H1 (cell line): ENCODE results near the gene NOG. TPM values are rescaled to one million over a fixed set of nuclear protein-coding genes. Genes with fewer than 3 reads are reported as not detected.

ENCODE experiments used
- ATF2 ChIP-seq: IDR thresholded peaks from 2 replicates; pipeline ENCODE4 v1.6.1; 2012; ENCODE audit warnings: low read length, inconsistent platforms
- ATF3 ChIP-seq: IDR thresholded peaks from 2 replicates; pipeline ENCODE4 v1.6.1; 2011; ENCODE audit warnings: low read depth, mild to moderate bottlenecking, low read length; ENCODE audit not compliant: insufficient read depth
- CEBPB ChIP-seq: IDR thresholded peaks from 2 replicates; pipeline ENCODE4 v1.6.1; 2012; ENCODE audit warnings: low read depth, low read length
- CREB1 ChIP-seq: IDR thresholded peaks from 2 replicates; pipeline ENCODE4 v1.6.1; 2012; ENCODE audit warnings: inconsistent platforms
- CTBP2 ChIP-seq: IDR thresholded peaks from 2 replicates; pipeline ENCODE4 v1.7.0; 2011; ENCODE audit warnings: borderline replicate concordance, mild to moderate bottlenecking, moderate library complexity, mixed read lengths, low read length; ENCODE audit not compliant: insufficient read depth, insufficient read length
- EGR1 ChIP-seq: IDR thresholded peaks from 2 replicates; pipeline ENCODE4 v1.6.1; 2011; ENCODE audit warnings: low read depth, low read length, borderline replicate concordance
- HDAC2 ChIP-seq, 2 experiments: fragments of 300-600 bp in 1 of 2; sonication (generic) in 1 of 2; IDR thresholded peaks; 2 replicates each; pipeline ENCODE4 v1.6.1; 2011 to 2012; ENCODE audit warnings: low read depth in 2 of 2, low read length in 2 of 2, mild to moderate bottlenecking in 2 of 2, moderate library complexity in 2 of 2, borderline replicate concordance in 1 of 2, inconsistent platforms in 1 of 2
- RFX5 ChIP-seq: IDR thresholded peaks from 2 replicates; pipeline ENCODE4 v1.6.1; 2011; ENCODE audit warnings: low read depth, low read length, improper control_type of control experiment, borderline replicate concordance
- polyA plus RNA-seq, 7 experiments: library from polyadenylated mRNA; depleted of rRNA in 3 of 7; stranded (reverse) in 5 of 7; unstranded in 2 of 7; fragments of >200 nt in 5 of 7; fragments of 200-250 nt in 2 of 7; gene quantifications; 1 replicate in 5 of 7; 2 replicates in 1 of 7; 4 replicates in 1 of 7; pipeline versions ENCODE4 v1.2.1 to v1.2.3, GENCODE V29; 2011 to 2013; ENCODE audit warnings: missing spikeins in 2 of 7, mixed read lengths in 2 of 7
- total RNA-seq: library from RNA; stranded (reverse); fragmentation: NEBNext Ultra II Directional; extraction: Animal tissue kit (Norgen Biotek cat#: 25700); gene quantifications from 2 replicates; pipeline ENCODE4 v1.2.1, GENCODE V29; 2021

NOG gene
- total and polyA plus RNA-seq, 2 of the 8 experiments (the other 6 are each of a cell fraction or from before 2014, with no cell fraction given), result 0.35 TPM

GRCh38 chr17:56641894-56642293 lies 48.4 kb downstream of the NOG start (continued):
- no peak for TF ChIP-seq ATF2
- TF ChIP-seq RFX5, result no peak
- no peak for TF ChIP-seq CEBPB
- no peak for TF ChIP-seq ATF3
- TF ChIP-seq HDAC2 (IDR thresholded peaks at IDR 0.05; ENCODE audit: borderline replicate concordance in 1 of 2, low read depth in 2 of 2, low read length in 2 of 2), result no peak
- no peak for TF ChIP-seq CREB1
- TF ChIP-seq CTBP2, result no peak
- TF ChIP-seq EGR1, result no peak
